Cardiac muscle cell (in vitro differentiated cells and primary cell): ENCODE results near the gene TXNDC12. TPM values are rescaled to one million over a fixed set of nuclear protein-coding genes. Genes with fewer than 3 reads are reported as not detected.

ENCODE experiments used
- DNase-seq, 2 donors: peaks; one replicate each; pipeline versions ENCODE4 v3.0.0 to v3.0.0-alpha.2; 2010 to 2017; ENCODE audit warnings: low read depth in 1 of 2, low spot score in 1 of 2
- H3K27ac ChIP-seq: fragments of 200-600 bp; sonication (generic); 2 replicates; pipeline ENCODE4 v1.5.1; 2016
- H3K27me3 ChIP-seq: fragments of 200-600 bp; sonication (generic); 2 replicates; pipeline ENCODE4 v1.6.0; 2016; ENCODE audit warnings: control low read depth
- H3K36me3 ChIP-seq: fragments of 200-600 bp; sonication (generic); 2 replicates; pipeline ENCODE4 v1.5.1; 2016; ENCODE audit warnings: control low read depth
- H3K4me1 ChIP-seq: fragments of 200-600 bp; sonication (generic); 2 replicates; pipeline ENCODE4 v1.8.1; 2017; ENCODE audit warnings: low read depth, mild to moderate bottlenecking, mixed run types
- H3K4me3 ChIP-seq: fragments of 200-600 bp; sonication (generic); 2 replicates; pipeline ENCODE4 v1.5.1; 2016; ENCODE audit warnings: mild to moderate bottlenecking
- H3K9me3 ChIP-seq: fragments of 200-600 bp; sonication (generic); 2 replicates; pipeline ENCODE4 v1.5.1; 2017; ENCODE audit warnings: low read depth, mild to moderate bottlenecking, control low read depth
- polyA plus RNA-seq: library from polyadenylated mRNA; unstranded; fragments of >200 nt; fragmentation: Nextera tagmentation; extraction: Ambion mirVana; gene quantifications from 2 replicates; pipeline ENCODE4 v1.2.1, GENCODE V29; 2016
- total RNA-seq: library from RNA; depleted of rRNA; stranded (reverse); fragments of >200 nt; gene quantifications from 2 replicates; pipeline ENCODE4 v1.2.3, GENCODE V29; 2016
- TF ChIP-seq, protein P1 (sequence below): IDR thresholded peaks from 2 replicates; pipeline ENCODE4 v1.5.1; 2012; ENCODE audit warnings: low read depth, mild to moderate bottlenecking, low read length

Gene TXNDC12
- total and polyA plus RNA-seq, 2 experiments from 2014 or later: 51.9 to 58.0 TPM

DNA sequence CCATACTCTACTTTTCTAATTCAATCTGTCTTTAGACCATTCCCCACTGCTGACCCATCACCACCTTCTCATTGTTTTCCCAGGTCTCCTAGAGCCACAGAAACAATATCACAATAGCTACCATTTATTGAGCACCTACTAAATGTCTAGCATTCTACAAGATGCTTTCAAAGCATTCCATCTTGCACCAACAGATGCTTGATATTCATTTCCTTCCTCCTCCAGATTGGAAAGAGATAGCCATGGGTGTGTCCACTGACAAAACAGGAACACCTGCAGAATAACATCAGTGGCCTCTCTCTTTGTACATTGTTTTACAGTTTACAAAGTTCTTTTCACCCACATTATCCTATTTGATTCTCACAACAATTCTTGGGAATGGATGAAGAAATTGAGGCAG, 66.7 kb downstream of the TXNDC12 start:
- no peak for DNase-seq
- Histone ChIP-seq H3K27me3 (peaks cover 18% of the 10 kb centered on the region), H3K9me3 (no peaks in the 10 kb centered on the region), H3K4me3 (no peak overlapping the region), H3K4me1 (no peaks in the 10 kb centered on the region), H3K27ac (no peak overlapping the region), H3K36me3 (no peaks in the 10 kb centered on the region)
- TF ChIP-seq, protein P1, sequence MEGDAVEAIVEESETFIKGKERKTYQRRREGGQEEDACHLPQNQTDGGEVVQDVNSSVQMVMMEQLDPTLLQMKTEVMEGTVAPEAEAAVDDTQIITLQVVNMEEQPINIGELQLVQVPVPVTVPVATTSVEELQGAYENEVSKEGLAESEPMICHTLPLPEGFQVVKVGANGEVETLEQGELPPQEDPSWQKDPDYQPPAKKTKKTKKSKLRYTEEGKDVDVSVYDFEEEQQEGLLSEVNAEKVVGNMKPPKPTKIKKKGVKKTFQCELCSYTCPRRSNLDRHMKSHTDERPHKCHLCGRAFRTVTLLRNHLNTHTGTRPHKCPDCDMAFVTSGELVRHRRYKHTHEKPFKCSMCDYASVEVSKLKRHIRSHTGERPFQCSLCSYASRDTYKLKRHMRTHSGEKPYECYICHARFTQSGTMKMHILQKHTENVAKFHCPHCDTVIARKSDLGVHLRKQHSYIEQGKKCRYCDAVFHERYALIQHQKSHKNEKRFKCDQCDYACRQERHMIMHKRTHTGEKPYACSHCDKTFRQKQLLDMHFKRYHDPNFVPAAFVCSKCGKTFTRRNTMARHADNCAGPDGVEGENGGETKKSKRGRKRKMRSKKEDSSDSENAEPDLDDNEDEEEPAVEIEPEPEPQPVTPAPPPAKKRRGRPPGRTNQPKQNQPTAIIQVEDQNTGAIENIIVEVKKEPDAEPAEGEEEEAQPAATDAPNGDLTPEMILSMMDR: no peak

GRCh38 chr1:51986718-51987117, 68.3 kb downstream of the TXNDC12 start:
- H3K36me3 ChIP-seq: no peaks in the 10 kb centered on the region
- TF ChIP-seq, protein P1: no peak
- no peak for DNase-seq
- peaks cover 4% of the 10 kb centered on the region for H3K27me3 ChIP-seq
- H3K4me1 ChIP-seq: no peaks in the 10 kb centered on the region
- H3K4me3 ChIP-seq: no peak overlapping the region
- H3K27ac ChIP-seq: no peak overlapping the region
- H3K9me3 ChIP-seq: no peaks in the 10 kb centered on the region

- TF ChIP-seq, protein P1: no peak
- Histone ChIP-seq H3K36me3 (no peaks in the 10 kb centered on the region), H3K4me3 (no peak overlapping the region), H3K4me1 (no peaks in the 10 kb centered on the region), H3K27ac (no peak overlapping the region), H3K27me3 (no peaks in the 10 kb centered on the region), H3K9me3 (no peaks in the 10 kb centered on the region)
- no peak for DNase-seq
These were observed 72.8 kb downstream of the TXNDC12 start for GRCh38 chr1:51982161-51982560.

DNA sequence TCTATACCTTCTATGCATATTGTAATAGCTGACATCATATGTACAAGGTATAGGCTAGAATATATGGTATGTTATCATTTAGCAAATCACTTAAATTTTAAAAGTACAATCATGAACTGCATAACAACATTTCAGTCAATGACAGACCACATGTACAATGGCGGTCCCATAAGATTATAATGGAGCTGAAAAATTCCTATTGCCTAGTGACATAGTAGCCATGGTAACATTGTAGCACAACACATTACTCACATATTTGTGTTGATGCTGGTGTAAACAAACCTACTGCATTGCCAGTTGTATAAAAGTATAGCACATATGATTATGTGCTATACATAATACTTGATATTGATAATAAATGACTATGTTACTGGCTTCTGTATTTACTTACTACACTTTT, 73.4 kb downstream of the TXNDC12 start:
- no peaks in the 10 kb centered on the region for H3K9me3 ChIP-seq
- no peak for DNase-seq

DNA sequence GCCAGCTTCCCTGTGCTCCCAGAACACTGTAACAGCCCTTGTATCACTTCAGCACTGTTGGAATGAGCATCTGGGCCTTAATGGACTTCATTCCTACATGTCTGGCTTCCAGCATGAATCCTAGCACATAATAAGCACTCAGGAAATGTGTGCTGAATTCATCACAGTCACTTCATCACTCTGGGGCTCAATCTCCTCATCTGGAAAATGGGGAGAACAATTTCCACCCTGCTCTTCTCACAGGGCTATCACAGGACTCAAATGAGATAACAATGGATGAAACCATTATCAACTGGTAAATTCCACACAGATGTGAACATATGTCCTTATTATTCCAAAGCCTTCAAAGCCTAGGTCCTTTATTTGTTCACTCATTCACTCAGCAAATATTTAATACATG, 76.9 kb downstream of the TXNDC12 start:
- no peaks in the 10 kb centered on the region for H3K27me3 ChIP-seq
- no peak overlapping the region for H3K4me3 ChIP-seq
- H3K4me1 ChIP-seq: no peaks in the 10 kb centered on the region
- no peak overlapping the region for H3K27ac ChIP-seq
- no peaks in the 10 kb centered on the region for H3K36me3 ChIP-seq
- H3K9me3 ChIP-seq: no peaks in the 10 kb centered on the region
- no peak for DNase-seq
- TF ChIP-seq, protein P1: no peak

More for the DNA sequence above, 73.4 kb downstream of the TXNDC12 start:
- H3K4me3 ChIP-seq: no peak overlapping the region
- no peaks in the 10 kb centered on the region for H3K4me1 ChIP-seq
- H3K36me3 ChIP-seq: no peaks in the 10 kb centered on the region
- TF ChIP-seq, protein P1: no peak
- H3K27me3 ChIP-seq: no peaks in the 10 kb centered on the region
- H3K27ac ChIP-seq: no peak overlapping the region
